GM12891 (cell line): Measurements from ENCODE around the gene TXNDC5.
A peak's percentile ranks its signal among the peaks of the same experiment; 100 is the strongest.

ENCODE experiments used
- DNase-seq: peaks from one replicate; pipeline ENCODE4 v3.0.0; 2011; ENCODE audit warnings: low spot score; ENCODE audit not compliant: insufficient read length
- FAIRE-seq: peaks from 2 replicates; lab custom pipeline; 2011; peaks lifted over from hg19 to GRCh38; lab: Jason Lieb, UNC
- PAX5 ChIP-seq: IDR thresholded peaks from 2 replicates; pipeline ENCODE4 v1.6.1; 2011; ENCODE audit warnings: low read length, moderate library complexity, mild to moderate bottlenecking; ENCODE audit not compliant: insufficient read depth, severe bottlenecking
- POLR2A ChIP-seq: IDR thresholded peaks from 2 replicates; pipeline ENCODE4 v1.6.1; 2011; ENCODE audit warnings: low read depth, low read length, control low read depth
- POLR2AphosphoS5 ChIP-seq: IDR thresholded peaks from 2 replicates; pipeline ENCODE4 v1.6.1; 2011; ENCODE audit warnings: low read depth, low read length, control low read depth
- POU2F2 ChIP-seq: IDR thresholded peaks from 2 replicates; pipeline ENCODE4 v1.6.1; 2011; ENCODE audit warnings: low read depth, mild to moderate bottlenecking, control low read depth, low read length, moderate library complexity
- SPI1 ChIP-seq: IDR thresholded peaks from 2 replicates; pipeline ENCODE4 v1.6.1; 2011; ENCODE audit warnings: low read depth, low read length, control low read depth
- TAF1 ChIP-seq: IDR thresholded peaks from 2 replicates; pipeline ENCODE4 v1.6.1; 2011; ENCODE audit warnings: low read depth, low read length, control low read depth

TXNDC5 gene

DNA sequence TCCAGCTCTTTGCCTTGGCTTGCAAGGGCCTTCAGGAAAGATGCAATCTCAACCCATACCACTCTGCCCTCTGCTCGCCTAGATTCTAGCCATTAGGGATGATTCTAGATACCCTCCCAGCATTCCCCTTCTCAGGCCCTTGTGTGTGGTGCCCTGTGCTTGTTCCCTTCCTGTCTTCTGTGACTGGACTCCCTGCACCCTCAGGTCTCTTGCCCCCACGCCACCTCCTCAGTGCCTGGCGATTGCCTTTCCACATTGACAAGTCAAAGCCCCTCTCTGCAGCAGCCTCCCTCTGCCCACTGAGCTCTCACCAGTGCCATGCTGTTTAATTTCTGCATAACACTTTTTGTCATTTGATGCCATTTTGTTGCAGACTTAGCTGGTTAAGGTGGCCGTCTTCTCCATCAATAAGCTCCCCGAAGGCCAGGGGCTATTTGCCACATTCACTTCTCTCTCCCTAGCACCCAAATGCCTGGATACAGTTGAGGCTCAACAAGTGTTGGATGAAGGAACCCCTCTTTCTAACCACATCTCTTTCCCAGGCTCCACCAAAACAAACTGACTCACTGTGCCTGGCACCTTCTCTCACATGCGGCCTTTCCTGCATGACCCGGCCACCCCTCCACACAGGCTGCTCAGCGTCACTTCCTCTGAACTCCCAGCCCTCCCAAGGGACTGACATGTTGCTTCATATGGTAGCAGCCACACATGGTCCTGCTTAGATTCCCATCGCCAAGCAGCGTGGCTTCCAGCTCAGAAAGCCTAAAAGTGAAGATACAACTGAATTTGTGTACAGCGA, 4.6 kb upstream of the TXNDC5 start:
- no peak for TF ChIP-seq PAX5
- TF ChIP-seq POLR2AphosphoS5 = no peak
- TF ChIP-seq TAF1 = no peak
- no peak for TF ChIP-seq POU2F2
- no peak for TF ChIP-seq SPI1
- no peak for TF ChIP-seq POLR2A
- no peak for DNase-seq
- no peak for FAIRE-seq

DNA sequence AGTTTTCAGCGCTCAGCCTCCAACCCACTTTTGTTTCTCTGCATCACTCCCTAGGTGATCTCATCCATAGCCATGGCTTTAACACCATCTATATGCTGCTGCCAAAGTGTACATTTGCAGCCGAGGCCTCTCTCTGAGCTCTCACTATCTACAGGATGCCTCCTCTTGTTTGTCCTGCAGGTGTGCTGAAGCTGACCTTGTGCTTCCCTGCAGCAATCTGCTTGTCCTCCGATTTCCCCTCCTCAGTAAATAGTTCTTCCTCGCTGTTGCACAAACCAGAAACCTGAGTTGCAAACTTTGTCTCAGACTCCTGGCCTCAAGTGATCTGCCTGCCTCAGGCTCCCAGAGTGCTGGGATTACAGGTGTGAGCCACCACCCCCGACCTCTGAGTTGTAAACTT, 3.7 kb upstream of the TXNDC5 start:
- TF ChIP-seq SPI1 = no peak
- TF ChIP-seq TAF1 = no peak
- TF ChIP-seq POLR2AphosphoS5 = no peak
- TF ChIP-seq PAX5 = no peak
- TF ChIP-seq POLR2A = no peak
- FAIRE-seq (no peak), DNase-seq (no peak)

DNA sequence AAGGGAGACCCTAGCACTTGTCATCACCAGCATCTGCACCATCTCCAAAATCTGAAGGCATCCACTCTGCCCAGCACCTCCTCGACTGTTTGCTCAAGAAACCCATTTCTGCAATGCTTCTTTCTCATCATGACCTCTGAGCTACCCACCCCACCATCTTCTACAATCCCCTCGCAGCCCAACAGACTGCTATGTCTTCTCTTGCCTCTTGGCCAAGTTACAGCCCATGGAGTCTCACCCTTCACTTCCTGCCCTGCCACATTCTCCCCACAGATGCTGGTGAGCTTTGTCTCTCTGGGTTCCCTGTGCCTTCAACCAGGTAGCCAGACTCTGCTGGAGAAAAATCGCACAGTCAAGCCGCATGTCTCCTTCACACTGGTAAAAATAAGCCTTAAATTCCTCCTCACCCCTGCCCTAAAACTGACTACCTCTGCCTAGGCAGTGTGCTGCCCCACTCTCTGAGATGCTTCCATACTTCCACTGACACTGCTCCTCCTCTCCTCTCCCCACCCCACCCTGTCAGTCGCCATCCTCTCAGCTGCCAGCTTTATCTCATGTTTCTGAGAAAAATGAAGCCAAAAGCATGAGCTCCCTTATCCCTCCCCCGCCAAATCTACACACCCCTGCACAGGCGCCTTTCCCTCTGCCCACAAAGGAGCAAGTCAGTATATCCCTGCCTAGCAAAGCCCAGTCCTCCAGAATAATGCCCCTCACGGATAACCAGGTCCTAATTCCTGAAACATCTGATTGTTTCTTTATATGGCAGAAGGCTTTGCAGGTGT, 2.3 kb upstream of the TXNDC5 start:
- DNase-seq = no peak
- TF ChIP-seq POU2F2 (no peak), SPI1 (no peak), TAF1 (no peak), POLR2A (no peak), PAX5 (no peak), POLR2AphosphoS5 (no peak)
- FAIRE-seq = no peak

DNA sequence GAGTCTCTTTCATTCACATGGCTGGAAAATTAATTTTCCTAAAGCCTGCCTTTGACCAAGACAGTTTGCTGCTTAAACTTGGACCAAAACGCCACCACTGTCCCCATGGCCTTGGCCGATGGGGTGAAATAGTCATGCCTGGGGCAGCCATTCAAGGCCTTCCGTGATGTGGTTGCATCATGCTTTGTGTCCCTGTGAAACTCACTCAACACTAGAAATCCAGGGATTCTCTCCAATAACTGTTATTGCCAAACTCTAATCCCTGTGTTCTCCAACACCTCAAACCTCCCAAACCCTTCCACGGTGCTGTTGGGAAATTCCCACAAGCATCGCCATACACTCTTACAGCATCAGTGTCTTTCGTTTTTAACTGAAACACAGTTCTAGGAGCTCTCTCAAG, 1.4 kb upstream of the TXNDC5 start:
- DNase-seq (no peak), FAIRE-seq (no peak)
- no peak for TF ChIP-seq SPI1
- TF ChIP-seq POLR2A = no peak
- TF ChIP-seq POLR2AphosphoS5 = no peak
- TF ChIP-seq POU2F2 = no peak
- no peak for TF ChIP-seq PAX5
- TF ChIP-seq TAF1 = no peak

DNA sequence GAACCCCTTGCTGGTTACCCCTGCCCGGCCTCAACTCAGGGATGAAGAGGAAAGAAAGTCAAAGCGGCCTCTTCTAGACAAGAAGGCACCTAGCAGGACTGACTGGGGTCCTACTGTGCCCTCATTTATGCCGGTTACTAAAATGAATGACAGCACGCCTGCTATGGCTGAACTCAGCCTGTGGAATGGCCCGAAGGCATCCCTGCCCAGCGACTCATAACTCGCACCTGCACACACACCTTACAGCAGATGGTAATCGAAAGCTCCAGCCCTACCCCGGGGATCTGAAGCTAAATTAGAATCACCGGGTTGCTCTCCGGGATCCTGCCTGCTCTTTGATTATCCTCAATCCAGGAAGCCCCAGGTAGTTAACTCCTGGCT, 747 bp upstream of the TXNDC5 start:
- FAIRE-seq = no peak
- TF ChIP-seq POLR2AphosphoS5 (no peak), PAX5 (no peak), POLR2A (no peak), SPI1 (no peak)

DNA sequence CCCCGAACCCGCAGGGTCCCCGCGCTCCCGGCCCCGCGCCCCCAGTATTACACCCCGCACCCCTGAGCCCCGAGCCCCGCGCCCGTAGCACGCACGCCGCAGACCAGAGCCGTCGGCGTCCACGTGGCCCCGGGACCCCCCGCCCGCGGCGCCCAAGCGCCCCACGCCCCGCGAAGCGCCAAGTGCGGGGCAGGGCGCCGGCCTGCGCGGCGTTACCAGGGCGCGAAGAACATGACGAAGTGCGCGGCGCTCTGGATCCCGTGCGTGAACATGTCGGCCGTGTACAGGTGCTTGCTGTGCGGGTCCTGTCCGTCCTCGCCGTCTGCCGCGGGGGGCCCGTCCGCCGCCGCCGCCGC, 312 bp downstream of the TXNDC5 start:
- FAIRE-seq = no peak
- TF ChIP-seq POLR2A (no peak), TAF1 (no peak), POLR2AphosphoS5 (no peak), PAX5 (no peak), POU2F2 (no peak)
- DNase-seq = peak; percentile 41

More for the DNA sequence above, 747 bp upstream of the TXNDC5 start:
- no peak for DNase-seq

DNA sequence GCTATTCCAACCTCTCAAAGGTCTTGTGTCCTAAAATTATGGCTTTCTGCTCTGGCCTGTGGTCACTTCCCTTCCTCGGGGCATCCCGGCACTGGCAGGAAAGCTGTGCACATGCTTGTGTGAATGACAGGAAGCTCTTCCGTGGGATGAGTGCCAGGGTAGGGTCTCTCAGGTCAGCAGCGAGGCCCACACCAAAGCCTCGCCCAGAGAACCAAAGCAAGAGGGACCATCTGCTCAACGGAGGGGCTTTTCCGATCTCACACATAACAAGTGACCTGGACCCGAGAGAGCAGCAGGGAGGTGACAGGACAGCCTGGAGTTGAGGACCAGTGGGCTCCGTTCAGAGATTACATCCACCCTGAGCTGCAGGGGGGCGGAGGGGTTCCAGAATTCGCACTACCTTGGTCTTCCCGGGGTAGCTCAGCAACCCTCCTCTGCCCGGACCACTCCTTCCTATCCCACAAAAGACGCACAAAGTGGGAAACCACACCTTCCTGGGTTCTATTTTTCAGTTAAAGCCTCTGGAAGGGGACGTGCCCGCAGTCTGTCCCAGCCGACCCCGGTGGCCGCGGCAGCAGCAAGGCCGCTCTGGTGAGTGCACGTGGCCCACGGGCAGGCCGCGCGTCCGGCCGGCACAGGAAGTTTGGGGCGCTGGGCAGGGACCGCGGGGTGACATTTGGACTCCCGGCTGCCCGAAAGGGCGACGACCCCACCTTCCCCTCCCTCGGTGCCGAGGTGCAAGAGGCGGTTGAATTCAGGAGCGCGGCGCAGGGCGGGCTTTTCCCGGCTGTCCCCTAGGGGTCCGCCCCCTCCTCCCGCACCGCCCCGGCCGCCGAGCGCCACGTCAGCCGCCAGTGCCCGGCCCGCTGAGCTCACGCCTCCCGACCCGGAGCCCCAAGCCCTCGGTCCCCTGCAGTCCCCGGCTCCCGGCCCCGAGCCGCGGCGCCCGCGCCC, 988 bp downstream of the TXNDC5 start:
- FAIRE-seq = no peak
- peak; percentile 53 for DNase-seq
- no peak for TF ChIP-seq SPI1
- TF ChIP-seq POLR2A = 0 out of 2 replicates have a peak, but pooled peaks have one; percentile 33
- TF ChIP-seq POLR2AphosphoS5 = no peak
- no peak for TF ChIP-seq TAF1
- TF ChIP-seq POU2F2 = no peak
- no peak for TF ChIP-seq PAX5

DNA sequence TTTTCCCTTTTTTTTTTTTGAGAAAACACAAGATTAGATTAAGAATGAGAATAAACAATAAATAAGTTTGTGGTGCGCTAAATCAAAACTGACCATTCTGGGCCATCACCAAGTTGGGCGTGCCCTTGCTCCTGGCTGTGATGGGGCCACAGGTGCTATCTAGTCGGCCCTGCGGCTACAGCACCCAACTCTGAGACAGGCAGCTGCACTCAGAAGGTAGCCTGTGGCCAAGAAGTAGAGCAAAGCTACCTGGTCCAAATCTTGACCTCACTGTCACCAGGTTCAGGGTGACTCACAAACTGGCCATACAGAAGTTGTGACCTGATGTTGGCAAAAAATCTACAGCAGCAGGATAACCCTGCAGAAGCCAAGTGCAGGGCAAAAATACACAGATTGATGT, 3.4 kb downstream of the TXNDC5 start:
- TF ChIP-seq POLR2A (no peak), SPI1 (no peak), POU2F2 (no peak), PAX5 (no peak), POLR2AphosphoS5 (no peak), TAF1 (no peak)
- no peak for DNase-seq
- FAIRE-seq = no peak
